ENCODE measurements around the gene UGT1A8.
"Not testable (repeated sequence)": the region's sequence is repeated elsewhere in the genome, so short reads cannot be mapped to it uniquely, and the experiment has no call there.

UGT1A8 gene

GRCh38 chr2:233745838-233746237, 128.4 kb downstream of the UGT1A8 start:
- no CpG with 5 or more reads among the region's 2 CpGs for WGBS (ENCODE audit: insufficient coverage, insufficient read length)
- H3K27me3 ChIP-seq (ENCODE audit: control insufficient read depth, insufficient read depth, low read length); H3K9me3 ChIP-seq (ENCODE audit: control insufficient read depth, insufficient read depth, low read length); H3K27ac ChIP-seq (ENCODE audit: low read length); DNase-seq (ENCODE audit: low read depth, low spot score); H3K36me3 ChIP-seq (ENCODE audit: control insufficient read depth, insufficient read depth, low read length); H3K4me3 ChIP-seq (ENCODE audit: low read length); H3K4me1 ChIP-seq (ENCODE audit: control insufficient read depth, insufficient read depth, low read length): not testable (repeated sequence)

GRCh38 chr2:233746475-233747282, 129.2 kb downstream of the UGT1A8 start:
- H3K27me3 ChIP-seq (ENCODE audit: control insufficient read depth, insufficient read depth, low read length), result no peaks in the 10 kb centered on the region
- no peak for DNase-seq (ENCODE audit: low read depth, low spot score)
- 0 out of 2 replicates have a peak, but pooled peaks cover 2% of the 10 kb centered on the region for H3K36me3 ChIP-seq (ENCODE audit: control insufficient read depth, insufficient read depth, low read length)
- no peak overlapping the region for H3K27ac ChIP-seq (ENCODE audit: low read length)
- WGBS (ENCODE audit: insufficient coverage, insufficient read length), result no CpG with 5 or more reads among the region's 10 CpGs
- no peaks in the 10 kb centered on the region; the same call in 1 of the 2 replicates for H3K9me3 ChIP-seq (ENCODE audit: control insufficient read depth, insufficient read depth, low read length)
- no peaks in the 10 kb centered on the region; the same call in 1 of the 2 replicates for H3K4me1 ChIP-seq (ENCODE audit: control insufficient read depth, insufficient read depth, low read length)
- H3K4me3 ChIP-seq (ENCODE audit: low read length), result no peak overlapping the region

- no peak for DNase-seq (ENCODE audit: low read depth, low spot score)
- no peak overlapping the region for H3K4me3 ChIP-seq (ENCODE audit: low read length)
- H3K9me3 ChIP-seq (ENCODE audit: control insufficient read depth, insufficient read depth, low read length), result no peaks in the 10 kb centered on the region; the same call in 1 of the 2 replicates
- no peaks in the 10 kb centered on the region; the same call in 1 of the 2 replicates for H3K4me1 ChIP-seq (ENCODE audit: control insufficient read depth, insufficient read depth, low read length)
- H3K27ac ChIP-seq (ENCODE audit: low read length), result no peak overlapping the region
- H3K36me3 ChIP-seq (ENCODE audit: control insufficient read depth, insufficient read depth, low read length), result 0 out of 2 replicates have a peak, but pooled peaks cover 2% of the 10 kb centered on the region
- WGBS (ENCODE audit: insufficient coverage, insufficient read length), result no CpG with 5 or more reads among the region's 6 CpGs
- no peaks in the 10 kb centered on the region for H3K27me3 ChIP-seq (ENCODE audit: control insufficient read depth, insufficient read depth, low read length)
These were observed 129.8 kb downstream of the UGT1A8 start for GRCh38 chr2:233747283-233747544.

DNA sequence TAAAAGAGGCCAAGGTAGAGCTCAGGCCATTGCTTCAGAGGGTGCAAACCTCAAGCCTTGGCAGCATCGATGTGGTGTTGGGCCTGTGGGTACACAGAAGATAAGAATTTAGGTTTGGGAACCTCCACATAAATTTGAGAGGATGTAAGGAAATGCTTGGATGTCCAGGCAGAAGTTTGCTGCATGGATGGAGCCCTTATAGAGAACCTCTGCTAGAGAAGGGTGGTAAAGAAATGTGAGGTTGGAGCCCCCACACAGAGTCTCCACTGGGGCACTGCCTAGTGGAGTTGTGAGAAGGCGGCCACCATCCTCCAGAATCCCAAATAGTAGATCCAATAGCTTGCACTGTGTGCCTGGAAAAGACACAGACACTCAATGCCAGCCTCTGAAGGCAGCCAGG, 133.3 kb downstream of the UGT1A8 start:
- WGBS (ENCODE audit: insufficient coverage, insufficient read length), result no CpG with 5 or more reads among the region's 2 CpGs
- not testable (repeated sequence) for H3K4me1 ChIP-seq (ENCODE audit: control insufficient read depth, insufficient read depth, low read length); H3K27ac ChIP-seq (ENCODE audit: low read length); H3K36me3 ChIP-seq (ENCODE audit: control insufficient read depth, insufficient read depth, low read length); H3K27me3 ChIP-seq (ENCODE audit: control insufficient read depth, insufficient read depth, low read length); DNase-seq (ENCODE audit: low read depth, low spot score); H3K9me3 ChIP-seq (ENCODE audit: control insufficient read depth, insufficient read depth, low read length); H3K4me3 ChIP-seq (ENCODE audit: low read length)

DNA sequence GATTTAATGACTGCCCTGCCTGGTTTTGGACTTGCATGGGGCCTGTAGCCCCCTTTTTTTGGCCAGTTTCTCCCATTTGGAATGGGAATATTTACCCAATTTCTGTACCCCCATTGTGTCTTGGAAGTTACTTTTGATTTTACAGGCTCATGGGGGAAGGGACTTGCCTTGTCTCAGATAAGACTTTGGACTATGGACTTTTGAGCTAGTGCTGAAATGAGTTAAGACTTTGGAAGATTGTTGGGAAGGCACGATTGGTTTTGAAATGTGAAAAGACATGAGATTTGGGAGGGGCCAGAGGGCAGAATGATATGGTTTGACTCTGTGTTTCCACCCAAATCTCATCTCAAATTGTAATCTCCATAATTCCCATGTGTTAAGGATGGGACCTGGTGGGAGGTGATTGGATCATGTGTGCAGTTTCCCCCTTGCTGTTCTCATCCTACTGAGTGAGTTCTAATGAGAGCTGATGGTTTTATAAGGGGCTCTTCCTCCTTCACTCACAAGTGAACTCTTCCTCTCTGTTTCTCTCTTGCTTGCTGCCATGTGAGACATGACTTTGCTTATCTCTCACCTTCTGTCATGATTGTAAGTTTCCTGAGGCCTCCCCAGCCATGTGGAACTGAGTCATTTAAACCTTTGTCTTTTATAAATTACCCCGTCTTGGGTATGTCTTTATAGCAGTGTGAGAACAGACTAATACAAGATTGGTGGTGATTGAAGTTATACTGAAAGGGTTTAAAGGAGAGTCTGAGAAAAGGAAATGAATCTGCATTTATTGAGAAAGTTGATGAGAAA, 134.0 kb downstream of the UGT1A8 start:
- not testable (repeated sequence) for H3K36me3 ChIP-seq (ENCODE audit: control insufficient read depth, insufficient read depth, low read length); H3K9me3 ChIP-seq (ENCODE audit: control insufficient read depth, insufficient read depth, low read length); H3K27me3 ChIP-seq (ENCODE audit: control insufficient read depth, insufficient read depth, low read length); H3K4me1 ChIP-seq (ENCODE audit: control insufficient read depth, insufficient read depth, low read length); H3K4me3 ChIP-seq (ENCODE audit: low read length); DNase-seq (ENCODE audit: low read depth, low spot score); H3K27ac ChIP-seq (ENCODE audit: low read length)
- WGBS (ENCODE audit: insufficient coverage, insufficient read length), result no CpG with 5 or more reads among the region's 2 CpGs

DNA sequence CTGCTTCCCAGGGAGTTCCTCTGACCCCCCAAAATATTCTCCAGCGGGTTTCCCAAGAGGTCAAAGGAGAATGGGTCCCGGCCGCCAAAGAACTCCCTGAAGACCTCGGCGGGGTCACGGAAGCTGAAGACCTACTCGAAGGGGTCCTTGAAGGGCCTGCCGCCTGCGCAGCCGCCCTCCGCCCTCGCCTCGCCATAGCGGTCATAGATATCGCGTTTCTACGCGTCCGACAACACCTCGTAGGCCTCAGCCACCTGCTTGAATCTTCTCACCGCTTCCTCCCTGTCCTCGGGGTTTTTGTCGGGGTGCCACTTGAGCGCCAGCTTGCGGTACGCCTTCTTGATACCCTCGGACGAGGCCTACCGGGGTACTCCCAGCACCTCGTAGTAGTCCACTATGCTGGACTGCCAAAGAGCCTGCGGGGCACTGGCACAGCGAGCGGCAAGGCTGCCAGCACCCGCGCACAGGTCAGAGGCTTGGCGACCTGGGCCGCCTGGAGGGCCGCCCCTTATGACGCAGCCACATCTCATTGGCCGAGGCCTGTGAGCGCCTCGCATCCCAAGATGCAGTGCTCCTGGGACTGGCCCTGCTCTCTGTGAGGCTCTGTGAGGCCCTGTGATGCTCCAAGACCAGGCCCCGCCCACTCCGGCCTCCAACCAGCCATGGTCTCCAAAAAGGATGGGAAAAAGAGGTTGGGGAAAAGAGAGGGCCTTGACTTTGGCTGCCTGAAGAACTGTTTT, 137.6 kb downstream of the UGT1A8 start:
- H3K27me3 ChIP-seq (ENCODE audit: control insufficient read depth, insufficient read depth, low read length), result no peaks in the 10 kb centered on the region
- no CpG with 5 or more reads among the region's 44 CpGs for WGBS (ENCODE audit: insufficient coverage, insufficient read length)
- no peak overlapping the region for H3K27ac ChIP-seq (ENCODE audit: low read length)
- no peaks in the 10 kb centered on the region; the same call in 1 of the 2 replicates for H3K9me3 ChIP-seq (ENCODE audit: control insufficient read depth, insufficient read depth, low read length)
- H3K4me1 ChIP-seq (ENCODE audit: control insufficient read depth, insufficient read depth, low read length), result no peaks in the 10 kb centered on the region
- no peaks in the 10 kb centered on the region for H3K36me3 ChIP-seq (ENCODE audit: control insufficient read depth, insufficient read depth, low read length)
- H3K4me3 ChIP-seq (ENCODE audit: low read length), result no peak overlapping the region
- no peak for DNase-seq (ENCODE audit: low read depth, low spot score)

DNA sequence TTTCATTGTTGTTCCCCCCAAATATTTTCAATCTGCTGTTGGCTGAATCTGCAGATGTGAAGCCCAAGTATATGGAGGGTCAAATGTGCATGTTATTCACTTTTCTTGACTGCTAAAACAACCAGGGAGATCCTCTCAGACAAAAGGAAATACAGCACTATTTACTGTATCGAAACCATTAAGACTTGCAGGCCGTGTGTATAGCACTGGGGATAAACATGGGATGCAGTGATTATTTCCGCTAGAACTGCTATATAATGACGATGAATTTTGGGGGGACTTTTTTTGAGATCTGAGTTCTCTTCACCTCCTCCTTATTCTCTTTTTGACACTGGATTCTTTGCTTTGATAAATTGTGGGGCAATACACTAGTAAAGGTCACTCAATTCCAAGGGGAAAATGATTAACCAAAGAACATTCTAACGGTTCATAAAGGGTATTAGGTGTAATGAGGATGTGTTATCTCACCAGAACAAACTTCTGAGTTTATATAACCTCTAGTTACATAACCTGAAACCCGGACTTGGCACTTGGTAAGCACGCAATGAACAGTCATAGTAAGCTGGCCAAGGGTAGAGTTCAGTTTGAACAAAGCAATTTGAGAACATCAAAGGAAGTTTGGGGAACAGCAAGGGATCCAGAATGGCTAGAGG, 139.1 kb downstream of the UGT1A8 start:
- DNase-seq (ENCODE audit: low read depth, low spot score), result no peak
- no CpG with 5 or more reads among the region's 7 CpGs for WGBS (ENCODE audit: insufficient coverage, insufficient read length)
- no peaks in the 10 kb centered on the region for H3K27me3 ChIP-seq (ENCODE audit: control insufficient read depth, insufficient read depth, low read length)
- H3K9me3 ChIP-seq (ENCODE audit: control insufficient read depth, insufficient read depth, low read length), result no peaks in the 10 kb centered on the region
- H3K4me1 ChIP-seq (ENCODE audit: control insufficient read depth, insufficient read depth, low read length), result no peaks in the 10 kb centered on the region
- H3K36me3 ChIP-seq (ENCODE audit: control insufficient read depth, insufficient read depth, low read length), result no peaks in the 10 kb centered on the region
- H3K4me3 ChIP-seq (ENCODE audit: low read length), result no peak overlapping the region
- H3K27ac ChIP-seq (ENCODE audit: low read length), result no peak overlapping the region

- Histone ChIP-seq H3K27ac (ENCODE audit: low read length) (no peak overlapping the region), H3K4me1 (ENCODE audit: control insufficient read depth, insufficient read depth, low read length) (no peaks in the 10 kb centered on the region), H3K9me3 (ENCODE audit: control insufficient read depth, insufficient read depth, low read length) (no peaks in the 10 kb centered on the region), H3K36me3 (ENCODE audit: control insufficient read depth, insufficient read depth, low read length) (no peaks in the 10 kb centered on the region), H3K27me3 (ENCODE audit: control insufficient read depth, insufficient read depth, low read length) (no peaks in the 10 kb centered on the region), H3K4me3 (ENCODE audit: low read length) (no peak overlapping the region)
- DNase-seq (ENCODE audit: low read depth, low spot score), result no peak
These were observed 140.7 kb downstream of the UGT1A8 start for GRCh38 chr2:233758141-233758540.

- no peaks in the 10 kb centered on the region for H3K36me3 ChIP-seq (ENCODE audit: control insufficient read depth, insufficient read depth, low read length)
- DNase-seq (ENCODE audit: low read depth, low spot score), result no peak
- H3K4me1 ChIP-seq (ENCODE audit: control insufficient read depth, insufficient read depth, low read length), result no peaks in the 10 kb centered on the region
- no peaks in the 10 kb centered on the region for H3K27me3 ChIP-seq (ENCODE audit: control insufficient read depth, insufficient read depth, low read length)
- WGBS (ENCODE audit: insufficient coverage, insufficient read length), result no CpG with 5 or more reads among the region's 2 CpGs
- no peaks in the 10 kb centered on the region for H3K9me3 ChIP-seq (ENCODE audit: control insufficient read depth, insufficient read depth, low read length)
- H3K4me3 ChIP-seq (ENCODE audit: low read length), result no peak overlapping the region
- no peak overlapping the region for H3K27ac ChIP-seq (ENCODE audit: low read length)
These were observed 141.4 kb downstream of the UGT1A8 start for GRCh38 chr2:233758849-233759248.

DNA sequence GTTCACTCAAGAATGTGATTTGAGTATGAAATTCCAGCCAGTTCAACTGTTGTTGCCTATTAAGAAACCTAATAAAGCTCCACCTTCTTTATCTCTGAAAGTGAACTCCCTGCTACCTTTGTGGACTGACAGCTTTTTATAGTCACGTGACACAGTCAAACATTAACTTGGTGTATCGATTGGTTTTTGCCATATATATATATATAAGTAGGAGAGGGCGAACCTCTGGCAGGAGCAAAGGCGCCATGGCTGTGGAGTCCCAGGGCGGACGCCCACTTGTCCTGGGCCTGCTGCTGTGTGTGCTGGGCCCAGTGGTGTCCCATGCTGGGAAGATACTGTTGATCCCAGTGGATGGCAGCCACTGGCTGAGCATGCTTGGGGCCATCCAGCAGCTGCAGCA, 142.6 kb downstream of the UGT1A8 start, which contains the start of gene UGT1A1:
Gene UGT1A1 (plus strand): TSS at position 228 of the 400 bp plus-strand sequence. CDS start 18 bp downstream, at position 246.
- H3K4me1 ChIP-seq (ENCODE audit: control insufficient read depth, insufficient read depth, low read length), result no peaks in the 10 kb centered on the region
- no peaks in the 10 kb centered on the region for H3K36me3 ChIP-seq (ENCODE audit: control insufficient read depth, insufficient read depth, low read length)
- H3K27me3 ChIP-seq (ENCODE audit: control insufficient read depth, insufficient read depth, low read length), result no peaks in the 10 kb centered on the region
- H3K4me3 ChIP-seq (ENCODE audit: low read length), result no peak within 1 kb of the TSS
- no peak for DNase-seq (ENCODE audit: low read depth, low spot score)
- H3K27ac ChIP-seq (ENCODE audit: low read length), result no peak within 1 kb of the TSS
- WGBS (ENCODE audit: insufficient coverage, insufficient read length), result no CpG with 5 or more reads among the region's 6 CpGs
- H3K9me3 ChIP-seq (ENCODE audit: control insufficient read depth, insufficient read depth, low read length), result no peaks in the 10 kb centered on the region

All from iPS DF 6.9 (cell line).